Stimulated activated naive B cell treated with anti-CD40 and anti-IgM and Interleukin-4, amounts not matched to agents 10 μg/mL and 1 μg/mL and 100 μg/mL, for 72 hours (primary cell): ENCODE data around the gene SAAL1.

Experiments used
- ATAC-seq, 2 donors: fragments of 150-1000 bp; cut with Tn5 transposase; replicated peaks; 2 replicates each; pipeline ENCODE4 v1.10.0; 2021; ENCODE audit warnings: moderate library complexity in 1 of 2
- DNase-seq: peaks from one replicate; pipeline ENCODE4 v3.0.0; 2021
- H3K27ac Mint-ChIP-seq: one replicate; pipeline ENCODE4 v1.8.0; 2022; ENCODE audit warnings: mild to moderate bottlenecking, mixed read lengths
- H3K27me3 Mint-ChIP-seq, 2 donors: one replicate each; pipeline ENCODE4 v1.8.0; 2022; ENCODE audit warnings: mixed read lengths in 2 of 2
- H3K36me3 Mint-ChIP-seq, 2 donors: one replicate each; pipeline ENCODE4 v1.8.0; 2022; ENCODE audit warnings: mixed read lengths in 2 of 2, mild to moderate bottlenecking in 1 of 2
- H3K4me1 Mint-ChIP-seq, 2 donors: one replicate each; pipeline ENCODE4 v1.8.0; 2022; ENCODE audit warnings: mixed read lengths in 2 of 2, mild to moderate bottlenecking in 1 of 2
- H3K4me3 Mint-ChIP-seq, 2 donors: one replicate each; pipeline ENCODE4 v1.8.0; 2022; ENCODE audit warnings: mild to moderate bottlenecking in 2 of 2, mixed read lengths in 2 of 2, moderate library complexity in 1 of 2
- H3K9me3 Mint-ChIP-seq, 2 donors: one replicate each; pipeline ENCODE4 v1.8.0; 2022; ENCODE audit warnings: mixed read lengths in 2 of 2, mild to moderate bottlenecking in 1 of 2

The SAAL1 gene

GRCh38 chr11:18065572-18065971 lies 40.3 kb downstream of the SAAL1 start:
- no peak for DNase-seq
- ATAC-seq, result no peak
- Mint-ChIP-seq H3K4me1 (peaks cover 0 to 1% of the 10 kb centered on the region in 2 donors), H3K27ac (no peak overlapping the region), H3K9me3 (peaks cover 0 to 2% of the 10 kb centered on the region in 2 donors), H3K4me3 (no peak overlapping the region), H3K27me3 (no peaks in the 10 kb centered on the region), H3K36me3 (peaks cover 2 to 24% of the 10 kb centered on the region in 2 donors)

DNA sequence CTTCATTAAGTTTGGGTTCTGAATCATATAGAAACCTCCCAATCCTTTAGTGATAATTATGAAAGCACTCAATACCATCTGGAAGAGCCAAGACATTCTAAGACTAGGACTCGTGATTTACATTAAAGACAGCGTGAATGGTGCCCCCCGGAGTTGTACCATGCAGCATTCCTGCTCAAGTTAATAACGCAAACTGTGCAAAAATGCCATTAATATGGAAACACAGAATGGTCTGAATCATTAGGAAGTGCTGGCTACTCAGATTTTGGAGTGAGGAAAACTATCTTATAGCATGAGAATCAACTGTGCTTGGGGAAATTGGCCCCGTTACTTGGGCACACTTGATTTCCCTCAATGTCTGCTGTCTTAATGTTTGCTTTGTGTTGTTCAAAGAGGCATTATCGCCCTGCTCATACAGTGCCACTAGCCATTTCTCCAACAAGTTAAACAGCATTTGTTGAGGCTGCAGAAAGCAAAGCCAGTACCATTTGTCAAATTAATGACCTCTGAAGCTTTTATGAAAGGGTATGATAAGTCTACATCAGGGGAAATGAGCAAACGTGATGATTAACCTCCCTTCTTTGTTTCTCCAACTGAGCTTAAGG lies 41.3 kb downstream of the SAAL1 start:
- peaks cover 0 to 2% of the 10 kb centered on the region in 2 donors for H3K9me3 Mint-ChIP-seq
- no peak overlapping the region for H3K4me3 Mint-ChIP-seq
- no peaks in the 10 kb centered on the region for H3K27me3 Mint-ChIP-seq
- ATAC-seq, result no peak
- H3K27ac Mint-ChIP-seq, result no peak overlapping the region
- peaks cover 2 to 21% of the 10 kb centered on the region in 2 donors for H3K36me3 Mint-ChIP-seq
- peaks cover 0 to 1% of the 10 kb centered on the region in 2 donors for H3K4me1 Mint-ChIP-seq
- DNase-seq, result no peak

DNA sequence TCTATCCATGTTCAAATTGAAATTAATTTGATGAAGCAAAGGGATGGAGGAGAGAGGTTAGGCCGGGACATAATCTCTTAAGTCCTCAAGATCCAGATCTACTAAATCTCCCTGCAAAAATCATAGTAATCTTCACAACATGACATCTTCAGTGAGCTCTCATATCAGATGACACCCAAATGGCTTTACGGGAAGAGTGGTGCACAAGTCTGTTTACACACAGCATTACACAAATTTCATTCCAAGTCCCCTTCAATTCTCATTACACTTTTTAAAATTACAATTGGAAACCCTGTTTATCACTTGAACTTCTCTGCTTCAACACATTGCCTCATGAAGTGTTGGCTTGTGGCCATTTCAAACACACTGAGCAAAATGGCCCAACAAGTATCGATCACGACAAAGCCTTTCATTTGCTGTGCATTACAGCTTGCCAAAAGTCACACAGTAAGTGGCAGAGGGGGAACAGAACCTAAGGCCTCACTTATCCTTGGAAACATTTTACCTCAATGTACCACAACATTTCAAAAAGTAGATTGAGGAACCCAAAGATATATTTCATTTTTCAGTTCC lies 41.9 kb downstream of the SAAL1 start:
- Mint-ChIP-seq H3K27ac (no peak overlapping the region), H3K27me3 (no peaks in the 10 kb centered on the region), H3K4me3 (no peak overlapping the region), H3K9me3 (peaks cover 0 to 2% of the 10 kb centered on the region in 2 donors), H3K36me3 (peaks cover 2 to 19% of the 10 kb centered on the region in 2 donors), H3K4me1 (peaks cover 0 to 1% of the 10 kb centered on the region in 2 donors)
- ATAC-seq (no peak), DNase-seq (no peak)

- Mint-ChIP-seq H3K27me3 (no peaks in the 10 kb centered on the region), H3K36me3 (peaks cover 2 to 14% of the 10 kb centered on the region in 2 donors), H3K9me3 (peaks cover 0 to 2% of the 10 kb centered on the region in 2 donors), H3K27ac (no peak overlapping the region), H3K4me3 (no peak overlapping the region), H3K4me1 (peaks cover 0 to 1% of the 10 kb centered on the region in 2 donors)
- DNase-seq, result no peak
- no peak for ATAC-seq
These were observed 42.8 kb downstream of the SAAL1 start for GRCh38 chr11:18063125-18063524.

DNA sequence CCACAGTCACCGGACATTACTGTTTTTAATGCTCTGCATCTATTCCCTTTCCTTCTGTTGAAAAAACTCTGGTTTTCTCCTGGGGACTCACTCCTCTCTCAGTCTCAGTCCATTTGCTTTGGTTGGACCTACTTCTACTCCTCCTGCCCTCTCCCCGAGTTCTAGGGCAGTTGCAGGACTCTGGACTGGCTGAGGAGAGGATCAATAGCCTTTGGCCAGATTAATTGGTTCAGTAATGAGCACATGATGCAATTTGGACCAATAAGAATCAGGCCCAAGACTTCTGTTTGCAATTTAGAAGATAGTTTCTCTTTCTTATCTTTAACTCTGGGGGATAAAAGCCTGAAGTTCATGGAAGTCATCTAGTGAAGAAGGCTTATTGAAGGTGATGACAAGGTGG lies 44.5 kb downstream of the SAAL1 start:
- H3K4me1 Mint-ChIP-seq, result peaks cover 0 to 1% of the 10 kb centered on the region in 2 donors
- DNase-seq, result no peak
- ATAC-seq, result no peak
- peaks cover 2 to 8% of the 10 kb centered on the region in 2 donors for H3K36me3 Mint-ChIP-seq
- H3K4me3 Mint-ChIP-seq, result no peak overlapping the region
- no peaks in the 10 kb centered on the region for H3K27me3 Mint-ChIP-seq
- no peak overlapping the region for H3K27ac Mint-ChIP-seq
- peaks cover 0 to 2% of the 10 kb centered on the region in 2 donors for H3K9me3 Mint-ChIP-seq

DNA sequence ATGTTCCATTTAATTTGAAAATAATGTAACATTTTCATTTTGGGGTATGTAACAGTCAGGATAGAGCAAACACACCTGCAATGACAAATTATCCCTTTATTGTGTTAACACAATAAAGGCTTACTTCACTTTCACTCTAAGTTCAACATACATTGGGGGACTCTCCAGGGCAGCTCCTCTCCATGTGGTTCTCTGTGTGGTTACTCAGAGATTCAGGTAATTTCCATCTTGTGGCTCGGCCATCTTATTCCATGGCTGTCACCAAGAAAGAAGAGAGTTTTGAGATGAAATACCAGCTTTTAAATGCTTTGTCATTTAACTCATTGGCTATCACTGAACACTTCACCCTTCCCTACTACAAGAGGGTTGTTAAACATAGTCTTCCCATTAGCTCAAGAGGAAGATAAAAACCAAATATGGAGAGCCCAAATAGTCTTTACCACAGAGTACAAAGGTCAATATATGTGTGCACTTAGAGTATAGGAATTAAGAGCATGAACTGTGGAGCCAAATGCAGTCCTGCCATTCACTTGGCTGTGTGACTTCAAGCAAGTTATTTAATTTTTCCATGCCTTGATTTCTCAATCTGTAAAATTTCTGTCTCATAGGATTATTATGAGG lies 49.2 kb downstream of the SAAL1 start:
- peaks cover 0 to 2% of the 10 kb centered on the region in 2 donors for H3K9me3 Mint-ChIP-seq
- H3K27ac Mint-ChIP-seq, result no peak overlapping the region
- ATAC-seq (no peak), DNase-seq (no peak)
- H3K4me3 Mint-ChIP-seq, result no peak overlapping the region
- H3K4me1 Mint-ChIP-seq, result no peaks in the 10 kb centered on the region
- no peaks in the 10 kb centered on the region for H3K27me3 Mint-ChIP-seq
- H3K36me3 Mint-ChIP-seq, result peaks cover 0 to 5% of the 10 kb centered on the region in 2 donors

DNA sequence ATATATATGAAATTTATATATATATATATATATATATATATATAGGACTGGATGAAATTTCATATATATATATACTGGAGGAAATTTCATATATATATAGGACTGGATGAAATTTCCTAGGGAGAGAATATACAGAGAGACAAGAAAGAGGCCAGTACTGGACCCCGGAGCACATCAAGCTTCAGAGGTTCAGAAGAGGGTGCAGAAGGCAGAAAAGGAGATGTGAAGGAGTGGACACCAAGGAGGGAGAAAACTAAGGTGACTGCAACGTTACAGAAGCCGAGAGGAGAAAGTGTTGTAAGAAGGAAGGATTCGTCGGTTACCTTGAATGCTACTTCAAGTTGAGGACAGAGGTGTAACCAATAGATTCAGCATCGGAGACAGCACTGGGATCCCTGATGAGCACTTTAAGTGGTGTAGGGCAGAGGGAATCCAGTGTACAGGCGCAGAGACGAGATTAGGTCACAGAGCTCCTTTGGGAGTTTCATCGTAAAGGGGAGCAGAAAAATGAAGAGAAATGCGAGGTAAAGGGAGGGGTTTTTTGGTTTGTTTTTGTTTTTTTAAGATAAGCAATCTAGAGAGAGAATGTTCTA lies 51.3 kb downstream of the SAAL1 start:
- H3K4me3 Mint-ChIP-seq, result no peak overlapping the region
- peaks cover 2 to 5% of the 10 kb centered on the region in 2 donors for H3K36me3 Mint-ChIP-seq
- DNase-seq (no peak), ATAC-seq (no peak)
- H3K4me1 Mint-ChIP-seq, result peaks cover 0 to 7% of the 10 kb centered on the region in 2 donors
- no peaks in the 10 kb centered on the region for H3K27me3 Mint-ChIP-seq
- H3K27ac Mint-ChIP-seq, result no peak overlapping the region
- H3K9me3 Mint-ChIP-seq, result no peaks in the 10 kb centered on the region

DNA sequence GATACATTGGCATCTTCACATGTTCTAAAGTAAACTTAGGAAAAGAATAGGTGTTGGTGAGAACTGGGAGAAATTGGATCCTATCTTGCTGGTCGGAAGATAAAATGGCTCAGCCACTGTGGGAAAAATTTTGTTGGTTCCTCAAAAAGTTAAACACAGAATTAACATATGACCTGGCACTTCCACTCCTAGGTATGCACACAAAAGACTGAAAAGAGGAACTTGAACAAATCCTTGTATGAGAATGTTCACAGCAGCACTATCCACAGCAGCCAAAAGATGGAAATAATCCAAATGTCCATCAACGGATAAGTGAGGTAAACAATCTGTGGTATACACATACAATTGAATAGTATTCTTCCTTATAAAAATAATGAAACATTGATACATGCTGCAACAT lies 55.0 kb downstream of the SAAL1 start:
- H3K27me3 Mint-ChIP-seq, result peaks cover 15 to 28% of the 10 kb centered on the region in 2 donors
- ATAC-seq, result peak; percentile 57 to 69

GRCh38 chr11:18046116-18046777 lies 59.6 kb downstream of the SAAL1 start, which contains the start of gene TPH1:
TSS of gene TPH1 (minus strand) at chr11:18046269. CDS start at chr11:18040762, 5,507 bp downstream.
- Mint-ChIP-seq H3K4me1 (peaks cover 0 to 7% of the 10 kb centered on the region in 2 donors), H3K4me3 (no peak within 1 kb of the TSS), H3K27ac (no peak within 1 kb of the TSS), H3K27me3 (peaks cover 37 to 55% of the 10 kb centered on the region in 2 donors), H3K36me3 (peaks cover 6 to 26% of the 10 kb centered on the region in 2 donors), H3K9me3 (peaks cover 0 to 6% of the 10 kb centered on the region in 2 donors)
- no peak for DNase-seq
- ATAC-seq, result no peak

More for the DNA sequence above, 55.0 kb downstream of the SAAL1 start:
- Mint-ChIP-seq H3K9me3 (peaks cover 0 to 6% of the 10 kb centered on the region in 2 donors), H3K36me3 (peaks cover 2 to 18% of the 10 kb centered on the region in 2 donors), H3K4me3 (no peak overlapping the region), H3K4me1 (peaks cover 0 to 7% of the 10 kb centered on the region in 2 donors), H3K27ac (no peak overlapping the region)
- no peak for DNase-seq

GRCh38 chr11:18036456-18036855 lies 69.4 kb downstream of the SAAL1 start:
- no peak for DNase-seq
- Mint-ChIP-seq H3K36me3 (no peaks in the 10 kb centered on the region), H3K27ac (no peak overlapping the region), H3K4me3 (no peak overlapping the region), H3K4me1 (no peaks in the 10 kb centered on the region), H3K27me3 (no peaks in the 10 kb centered on the region), H3K9me3 (no peaks in the 10 kb centered on the region)
- no peak for ATAC-seq
